K562 (cell line): ENCODE measurements around the gene C20orf141. TPM values are rescaled to one million over a fixed set of nuclear protein-coding genes. Genes with fewer than 3 reads are reported as not detected.

ENCODE experiments used
- BRF2 ChIP-seq: IDR thresholded peaks from 3 replicates; pipeline ENCODE4 v1.6.1; 2011; ENCODE audit warnings: borderline replicate concordance, mild to moderate bottlenecking; ENCODE audit not compliant: insufficient read length, insufficient read depth
- CREB3 ChIP-seq: fragments of 450-650 bp; conservative IDR thresholded peaks from 2 replicates; pipeline ENCODE4 v1.6.1; 2016; ENCODE audit warnings: missing genetic modification characterization, low read depth, mild to moderate bottlenecking, missing compliant biosample characterization, moderate library complexity
- CXXC5 ChIP-seq: fragments of 250-450 bp; sonication (Bioruptor Pico); IDR thresholded peaks from 2 replicates; pipeline ENCODE4 v1.8.0; 2022; ENCODE audit warnings: inconsistent platforms, mild to moderate bottlenecking, moderate library complexity
- FOS ChIP-seq: IDR thresholded peaks from 3 replicates; pipeline ENCODE4 v1.6.1; 2011; ENCODE audit not compliant: insufficient read length; ENCODE audit errors: extremely low read depth
- GTF2E2 ChIP-seq: fragments of 200-800 bp; sonication (Bioruptor generic); IDR thresholded peaks from 2 replicates; pipeline ENCODE4 v1.6.1; 2016; ENCODE audit warnings: missing genetic modification characterization, missing compliant biosample characterization
- MTA3 ChIP-seq: fragments of 450-650 bp; formaldehyde crosslinking; IDR thresholded peaks from 2 replicates; pipeline ENCODE4 v1.6.1; 2017; ENCODE audit warnings: mild to moderate bottlenecking, borderline replicate concordance
- NR1H2 ChIP-seq: sonication (generic); formaldehyde crosslinking; IDR thresholded peaks from 2 replicates; pipeline ENCODE4 v1.4.0; 2020; ENCODE audit warnings: mild to moderate bottlenecking, missing genetic modification reagents
- RBM25 ChIP-seq: fragments of 200-400 bp; formaldehyde crosslinking; IDR thresholded peaks from 2 replicates; pipeline ENCODE4 v1.6.1; 2018; ENCODE audit warnings: low read length, low read depth, moderate library complexity; ENCODE audit not compliant: severe bottlenecking
- RHOXF2B ChIP-seq: fragments of 250-450 bp; sonication (Bioruptor Pico); conservative IDR thresholded peaks from 2 replicates; pipeline ENCODE4 v1.5.1; 2021
- SMARCA5 ChIP-seq: fragments of 450-650 bp; IDR thresholded peaks from 2 replicates; pipeline ENCODE4 v1.6.1; 2016
- TAL1 ChIP-seq: fragments of 450-650 bp; IDR thresholded peaks from 2 replicates; pipeline ENCODE4 v1.6.1; 2016; ENCODE audit warnings: mild to moderate bottlenecking
- ZFP1 ChIP-seq: fragments of 450-650 bp; formaldehyde crosslinking; IDR thresholded peaks from 2 replicates; pipeline ENCODE4 v1.4.0; 2020; ENCODE audit warnings: mild to moderate bottlenecking, mixed read lengths
- ZFX ChIP-seq: sonication (generic); formaldehyde crosslinking; IDR thresholded peaks from 2 replicates; pipeline ENCODE4 v1.8.0; 2022; ENCODE audit warnings: mild to moderate bottlenecking, missing genetic modification reagents, moderate library complexity
- ZNF232 ChIP-seq: sonication (generic); formaldehyde crosslinking; IDR thresholded peaks from 2 replicates; pipeline ENCODE4 v1.8.0; 2022; ENCODE audit warnings: mild to moderate bottlenecking, missing genetic modification reagents
- ZNF274 ChIP-seq: IDR thresholded peaks from 2 replicates; pipeline ENCODE4 v1.6.1; 2011; ENCODE audit warnings: low read depth, mild to moderate bottlenecking, low read length, moderate library complexity, borderline replicate concordance
- polyA plus RNA-seq, 8 experiments: library from polyadenylated mRNA; depleted of rRNA in 4 of 8; stranded (reverse) in 5 of 8; unstranded in 3 of 8; fragments of >200 nt; fragmentation: Nextera tagmentation in 2 of 8; fragmentation: Illumina TruSeq in 1 of 8; extraction: Ambion mirVana in 2 of 8; extraction: Trizol in 1 of 8; gene quantifications; 2 replicates each; pipeline versions ENCODE4 v1.2.1 to v1.2.3, GENCODE V29; 2011 to 2014; ENCODE audit warnings: inconsistent platforms in 1 of 8, missing spikeins in 1 of 8
- total RNA-seq, 7 experiments: library from RNA; depleted of rRNA in 6 of 7; stranded (reverse); fragments of >200 nt in 6 of 7; fragmentation: Illumina TruSeq in 2 of 7; extraction: Trizol in 2 of 7; gene quantifications; 2 replicates each; pipeline versions ENCODE4 v1.2.1 to v1.2.3, GENCODE V29; 2011 to 2021; ENCODE audit warnings: low replicate concordance in 1 of 7
- TF ChIP-seq, protein P1 (sequence below): fragments of 450-650 bp; formaldehyde crosslinking; IDR thresholded peaks from 2 replicates; pipeline ENCODE4 v1.4.0; 2020; ENCODE audit warnings: mild to moderate bottlenecking, mixed read lengths
- TF ChIP-seq, protein P2 (sequence below): fragments of 250-450 bp; sonication (Bioruptor Pico); IDR thresholded peaks from 2 replicates; pipeline ENCODE4 v1.4.0; 2020; ENCODE audit warnings: mild to moderate bottlenecking, moderate library complexity

The C20orf141 gene
- total and polyA plus RNA-seq, 9 of the 15 experiments (the other 6 are each of a cell fraction or from before 2014, with no cell fraction given) = not detected

GRCh38 chr20:2840138-2840966, 25.6 kb downstream of the C20orf141 start, which contains the start of the genes PCED1A and VPS16 (continued):
- TF ChIP-seq TAL1 (no peak), CXXC5 (CRISPR knock-in tag) (peak; percentile 69; the same call in 1 of the 2 replicates), MTA3 (no peak), GTF2E2 (tag) (no peak), ZNF274 (no peak), CREB3 (tag) (no peak), RHOXF2B (no peak), SMARCA5 (no peak), FOS (no peak), ZNF232 (CRISPR knock-in tag) (no peak), RBM25 (no peak), ZFP1 (CRISPR knock-in tag) (no peak), BRF2 (no peak), NR1H2 (no peak), ZFX (CRISPR knock-in tag) (peak; percentile 96)
- TF ChIP-seq, protein P1, sequence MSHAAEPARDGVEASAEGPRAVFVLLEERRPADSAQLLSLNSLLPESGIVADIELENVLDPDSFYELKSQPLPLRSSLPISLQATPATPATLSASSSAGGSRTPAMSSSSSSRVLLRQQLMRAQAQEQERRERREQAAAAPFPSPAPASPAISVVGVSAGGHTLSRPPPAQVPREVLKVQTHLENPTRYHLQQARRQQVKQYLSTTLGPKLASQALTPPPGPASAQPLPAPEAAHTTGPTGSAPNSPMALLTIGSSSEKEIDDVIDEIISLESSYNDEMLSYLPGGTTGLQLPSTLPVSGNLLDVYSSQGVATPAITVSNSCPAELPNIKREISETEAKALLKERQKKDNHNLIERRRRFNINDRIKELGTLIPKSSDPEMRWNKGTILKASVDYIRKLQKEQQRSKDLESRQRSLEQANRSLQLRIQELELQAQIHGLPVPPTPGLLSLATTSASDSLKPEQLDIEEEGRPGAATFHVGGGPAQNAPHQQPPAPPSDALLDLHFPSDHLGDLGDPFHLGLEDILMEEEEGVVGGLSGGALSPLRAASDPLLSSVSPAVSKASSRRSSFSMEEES (CRISPR knock-in tag) = peak; percentile 88
- TF ChIP-seq, protein P2, sequence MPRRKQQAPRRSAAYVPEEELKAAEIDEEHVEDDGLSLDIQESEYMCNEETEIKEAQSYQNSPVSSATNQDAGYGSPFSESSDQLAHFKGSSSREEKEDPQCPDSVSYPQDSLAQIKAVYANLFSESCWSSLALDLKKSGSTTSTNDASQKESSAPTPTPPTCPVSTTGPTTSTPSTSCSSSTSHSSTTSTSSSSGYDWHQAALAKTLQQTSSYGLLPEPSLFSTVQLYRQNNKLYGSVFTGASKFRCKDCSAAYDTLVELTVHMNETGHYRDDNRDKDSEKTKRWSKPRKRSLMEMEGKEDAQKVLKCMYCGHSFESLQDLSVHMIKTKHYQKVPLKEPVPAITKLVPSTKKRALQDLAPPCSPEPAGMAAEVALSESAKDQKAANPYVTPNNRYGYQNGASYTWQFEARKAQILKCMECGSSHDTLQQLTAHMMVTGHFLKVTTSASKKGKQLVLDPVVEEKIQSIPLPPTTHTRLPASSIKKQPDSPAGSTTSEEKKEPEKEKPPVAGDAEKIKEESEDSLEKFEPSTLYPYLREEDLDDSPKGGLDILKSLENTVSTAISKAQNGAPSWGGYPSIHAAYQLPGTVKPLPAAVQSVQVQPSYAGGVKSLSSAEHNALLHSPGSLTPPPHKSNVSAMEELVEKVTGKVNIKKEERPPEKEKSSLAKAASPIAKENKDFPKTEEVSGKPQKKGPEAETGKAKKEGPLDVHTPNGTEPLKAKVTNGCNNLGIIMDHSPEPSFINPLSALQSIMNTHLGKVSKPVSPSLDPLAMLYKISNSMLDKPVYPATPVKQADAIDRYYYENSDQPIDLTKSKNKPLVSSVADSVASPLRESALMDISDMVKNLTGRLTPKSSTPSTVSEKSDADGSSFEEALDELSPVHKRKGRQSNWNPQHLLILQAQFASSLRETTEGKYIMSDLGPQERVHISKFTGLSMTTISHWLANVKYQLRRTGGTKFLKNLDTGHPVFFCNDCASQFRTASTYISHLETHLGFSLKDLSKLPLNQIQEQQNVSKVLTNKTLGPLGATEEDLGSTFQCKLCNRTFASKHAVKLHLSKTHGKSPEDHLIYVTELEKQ = no peak
